ENCODE results near the gene YKT6. TPM values are rescaled to one million over a fixed set of nuclear protein-coding genes. Genes with fewer than 3 reads are reported as not detected.

The YKT6 gene
- total and polyA plus RNA-seq, 2 of the 8 experiments (the other 6 are each of a cell fraction or from before 2014, with no cell fraction given) = 75.3 to 103 TPM

- TF ChIP-seq KDM1A (IDR thresholded peaks at IDR 0.05; ENCODE audit: borderline replicate concordance, low read length) = no peak
- TF ChIP-seq HDAC2 (IDR thresholded peaks at IDR 0.05; ENCODE audit: borderline replicate concordance in 1 of 2, low read depth in 2 of 2, low read length in 2 of 2) = no peak
- no peak for TF ChIP-seq POLR2A (IDR thresholded peaks at IDR 0.05; ENCODE audit: control extremely low read depth in 1 of 2, low read depth in 2 of 2, low read length in 2 of 2)
These were observed 15.0 kb upstream of the YKT6 start (continued) for GRCh38 chr7:44185729-44186128.

Measured in H1 (cell line).